Adrenal gland (tissue), 12 donors: ENCODE data around the gene CDC42. TPM values are rescaled to one million over a fixed set of nuclear protein-coding genes. Genes with fewer than 3 reads are reported as not detected.
"Not testable (repeated sequence)": the region's sequence is repeated elsewhere in the genome, so short reads cannot be mapped to it uniquely, and the experiment has no call there.

ENCODE experiments used
- DNase-seq, 7 donors: peaks; one replicate each; pipeline ENCODE4 v3.0.0-alpha.2; 2019 to 2020
- H3K27ac ChIP-seq, 5 donors: fragments of 200-600 bp; sonication (generic) in 4 of 5; 1 replicate in 3 of 5; 2 replicates in 2 of 5; pipeline versions ENCODE4 v1.5.1 to v1.8.0; 2016 to 2020; ENCODE audit warnings: mild to moderate bottlenecking in 1 of 5
- H3K27me3 ChIP-seq: fragments of 200-600 bp; 2 replicates; pipeline ENCODE4 v1.8.0; 2021
- H3K36me3 ChIP-seq, 2 donors: fragments of 200-600 bp; replicated peaks in 1 of 2; 1 replicate in 1 of 2; 2 replicates in 1 of 2; pipeline versions ENCODE4 v1.5.1 to v1.8.0; 2018 to 2022
- H3K4me1 ChIP-seq, 2 donors: fragments of 200-600 bp; replicated peaks in 1 of 2; 1 replicate in 1 of 2; 2 replicates in 1 of 2; pipeline versions ENCODE4 v1.5.1 to v1.8.0; 2018 to 2021
- H3K4me3 ChIP-seq, 4 donors: fragments of 200-600 bp; sonication (generic) in 3 of 4; one replicate each; pipeline ENCODE4 v1.5.1; 2016 to 2018
- H3K9me3 ChIP-seq, 3 donors: fragments of 200-600 bp; sonication (generic) in 1 of 3; replicated peaks in 1 of 3; 1 replicate in 2 of 3; 2 replicates in 1 of 3; pipeline versions ENCODE4 v1.5.1 to v1.8.0; 2016 to 2021
- CTCF ChIP-seq, 6 experiments: fragments of 450-650 bp in 4 of 6; fragments of 200-600 bp in 2 of 6; sonication (generic) in 1 of 6; IDR thresholded peaks; 1 replicate in 5 of 6; 2 replicates in 1 of 6; pipeline versions ENCODE4 v1.5.1 to v1.8.0; 2016 to 2021; ENCODE audit warnings: antibody characterized with exemption in 6 of 6, mild to moderate bottlenecking in 2 of 6, moderate library complexity in 1 of 6
- POLR2A ChIP-seq, 2 donors: fragments of 450-650 bp; IDR thresholded peaks; one replicate each; pipeline ENCODE4 v1.6.1; 2017; ENCODE audit warnings: antibody characterized with exemption in 2 of 2, mild to moderate bottlenecking in 2 of 2, moderate library complexity in 1 of 2
- WGBS, 4 donors: extraction: QIAGEN DNeasy Blood & Tissue Kit in 2 of 4; methylation state at CpG; one replicate each; pipeline versions ENCODE4 v1.1.5 to v1.1.7; 2013 to 2017; 5-methylcytosine and 5-hydroxymethylcytosine counted together
- intact Hi-C, 2 donors: fragments of 100-400 bp; cut with DNase I; formaldehyde crosslinking; loops; one replicate each; pipeline versions ENCODE4 v1.14.1 to v1.15.0; 2022 to 2023
- polyA plus RNA-seq, 3 donors: library from polyadenylated mRNA; stranded (reverse); fragments of 200-250 nt in 2 of 3; fragments of 350-450 nt in 1 of 3; fragmentation: Illumina TruSeq in 1 of 3; extraction: RNeasy Lipid Tissue Mini Kit (QIAGEN cat#74804) in 1 of 3; gene quantifications; one replicate each; pipeline ENCODE4 v1.2.3, GENCODE V29; 2013 to 2014
- total RNA-seq, 9 donors: library from RNA; depleted of rRNA in 4 of 9; stranded (reverse); fragments of >200 nt in 4 of 9; fragments of 120-200 nt in 1 of 9; fragmentation: NEBNext Ultra II Directional in 1 of 9; extraction: Animal tissue kit (Norgen Biotek cat#: 25700) in 1 of 9; gene quantifications; one replicate each; pipeline versions ENCODE4 v1.1.0 to v1.2.4, GENCODE V29; 2013 to 2023
- donor health status: healthy with polysubstance abuse.
- donor health status: Bipolar disorder and iron deficiency.
- donor health status: DM: yes; HTN: yes; CAD: no.
- donor health status: DM: no; HTN: no; CAD: no.
- donor health status: DM: no; HTN: no; CAD: no.
- donor health status: DM: yes; HTN: yes; CAD: no.

Gene CDC42
- total and polyA plus RNA-seq, 12 donors, result 69.6 to 351 (median 215) TPM

- no peak for DNase-seq
- Histone ChIP-seq H3K27me3 (no peaks in the 10 kb centered on the region), H3K4me3 (peak overlapping the region in 1 of 4 donors; percentile 9), H3K36me3 (peaks cover 0 to 37% of the 10 kb centered on the region in 2 donors), H3K4me1 (peaks cover 16 to 39% of the 10 kb centered on the region in 2 donors), H3K27ac (peak overlapping the region in 4 of 5 donors; percentile 18 to 65 (median 31)), H3K9me3 (no peaks in the 10 kb centered on the region)
- WGBS, 4 donors, result 30 to 44% (median 37%) methylated on average over 3 of the region's 3 CpGs
- intact Hi-C loops, result no loop called here
- no peak for TF ChIP-seq CTCF (IDR thresholded peaks at IDR 0.05)
- TF ChIP-seq POLR2A (IDR thresholded peaks at IDR 0.05), result no peak
Measured at GRCh38 chr1:22089134-22089571, 36.6 kb downstream of the CDC42 start.

- no peak overlapping the region for H3K4me3 ChIP-seq
- no peaks in the 10 kb centered on the region for H3K9me3 ChIP-seq
- H3K27me3 ChIP-seq, result no peaks in the 10 kb centered on the region
- H3K4me1 ChIP-seq, result peaks cover 16 to 39% of the 10 kb centered on the region in 2 donors
- no peak for DNase-seq
- H3K27ac ChIP-seq, result peak overlapping the region in 3 of 5 donors; percentile 26 to 65 (median 36)
- peaks cover 0 to 40% of the 10 kb centered on the region in 2 donors for H3K36me3 ChIP-seq
- intact Hi-C loops, result no loop called here
- TF ChIP-seq POLR2A (IDR thresholded peaks at IDR 0.05) (no peak), CTCF (IDR thresholded peaks at IDR 0.05) (no peak)
- 12 to 21% (median 16%) methylated on average over 6 of the region's 6 CpGs for WGBS, 4 donors
Measured at GRCh38 chr1:22089787-22090186, 37.3 kb downstream of the CDC42 start.

GRCh38 chr1:22090867-22091266 is 38.4 kb downstream of the CDC42 start:
- peaks cover 16 to 39% of the 10 kb centered on the region in 2 donors for H3K4me1 ChIP-seq
- DNase-seq, result no peak
- peaks cover 0 to 40% of the 10 kb centered on the region in 2 donors for H3K36me3 ChIP-seq

GRCh38 chr1:22092026-22092768 is 39.7 kb downstream of the CDC42 start:
- DNase-seq, H3K27ac ChIP-seq, H3K9me3 ChIP-seq, H3K4me3 ChIP-seq, H3K27me3 ChIP-seq, intact Hi-C loops: not testable (repeated sequence)
- H3K36me3 ChIP-seq, result peaks cover 0 to 39% of the 10 kb centered on the region in 2 donors
- 52 to 65% (median 55%) methylated on average over 3 of the region's 3 CpGs for WGBS, 4 donors
- peaks cover 16 to 39% of the 10 kb centered on the region in 2 donors for H3K4me1 ChIP-seq

More at GRCh38 chr1:22090867-22091266, 38.4 kb downstream of the CDC42 start:
- no peak for TF ChIP-seq CTCF (IDR thresholded peaks at IDR 0.05)
- no peak for TF ChIP-seq POLR2A (IDR thresholded peaks at IDR 0.05)
- no peaks in the 10 kb centered on the region for H3K27me3 ChIP-seq
- H3K4me3 ChIP-seq, result no peak overlapping the region
- intact Hi-C loops, result no loop called here
- no peaks in the 10 kb centered on the region for H3K9me3 ChIP-seq
- 76 to 92% (median 85%) methylated on average over 3 of the region's 3 CpGs for WGBS, 4 donors
- no peak overlapping the region for H3K27ac ChIP-seq
